OCI-M2 (cell line): ENCODE measurements around the gene HDAC4.

Source experiments
- DNase-seq: peaks from one replicate; lab custom pipeline; 2025; ENCODE audit not compliant: unreplicated experiment; lab: John Stamatoyannopoulos, UW

The HDAC4 gene

DNA sequence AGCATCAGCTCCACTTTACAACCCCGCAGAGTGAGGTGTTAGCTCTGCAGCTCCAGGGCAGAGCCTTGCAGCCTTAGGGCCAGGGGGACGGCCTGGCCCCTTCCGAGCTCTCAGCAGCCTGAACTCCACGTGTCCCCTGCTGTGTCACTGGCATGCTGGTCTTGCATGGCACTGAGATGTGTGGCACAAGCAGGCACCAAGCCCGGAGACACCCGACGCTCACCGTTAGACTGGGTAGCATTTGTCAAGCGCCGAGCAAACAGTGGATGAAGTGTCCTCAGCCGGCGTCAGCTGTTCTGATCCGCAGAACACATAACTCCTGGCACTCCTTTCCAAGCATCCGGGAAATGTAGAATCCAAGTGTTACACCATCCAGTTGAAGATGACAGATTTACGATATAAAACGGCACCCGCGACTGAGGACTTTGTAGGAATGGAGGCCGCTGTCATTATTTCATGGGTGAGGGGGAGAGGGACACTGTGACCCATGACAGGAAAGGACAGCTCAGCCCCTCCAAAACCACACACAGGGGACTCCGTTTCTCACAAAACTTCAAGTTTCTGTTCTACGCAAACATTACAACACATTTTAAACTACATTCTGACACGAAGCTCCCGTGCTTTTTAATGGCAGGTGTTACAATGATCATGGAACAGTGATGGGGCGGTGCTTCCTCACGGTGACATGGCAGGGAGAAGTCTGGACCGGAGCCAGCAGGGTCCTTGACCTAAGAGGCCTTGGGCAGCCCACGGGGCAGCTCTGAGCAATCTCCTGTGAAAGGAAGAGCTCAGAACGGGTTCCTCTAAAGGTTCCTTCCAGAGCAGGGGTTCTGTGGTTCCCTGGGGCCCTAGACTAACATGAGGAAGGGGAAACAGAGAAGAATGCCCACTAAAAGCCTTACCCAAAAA, 89.4 kb downstream of the HDAC4 start:
- no peak for DNase-seq

DNA sequence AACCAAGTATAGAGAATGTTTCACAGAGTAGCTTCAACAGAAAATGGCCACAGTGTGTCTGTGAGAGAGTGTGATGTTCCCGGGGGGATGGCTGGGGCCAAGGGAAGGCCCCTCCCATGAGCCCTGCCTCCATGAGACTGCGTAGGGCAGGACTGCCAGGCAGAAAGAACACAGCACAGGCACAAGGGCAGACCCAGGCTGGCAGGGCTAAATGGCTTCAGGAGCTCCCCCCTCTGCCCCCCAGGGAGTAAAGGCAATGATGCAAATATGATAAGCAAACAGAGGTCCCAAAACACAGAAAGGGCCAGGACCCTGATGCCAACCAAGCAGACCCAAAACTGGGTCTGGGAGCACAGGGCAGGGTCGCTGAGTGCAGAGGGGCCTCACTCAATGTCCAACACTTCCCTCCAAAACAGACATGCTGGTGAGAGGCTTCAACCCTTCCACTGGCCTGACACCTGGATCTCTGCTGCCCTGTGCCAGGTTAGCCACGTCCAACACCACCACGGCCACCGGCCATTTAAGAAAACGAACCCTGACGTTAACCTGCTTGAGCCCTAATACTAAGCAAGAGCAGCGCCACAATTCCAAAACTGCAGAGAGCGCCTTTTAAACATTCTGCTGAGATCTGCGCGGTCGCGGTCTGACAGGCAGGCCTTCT, 90.3 kb downstream of the HDAC4 start:
- no peak for DNase-seq

DNA sequence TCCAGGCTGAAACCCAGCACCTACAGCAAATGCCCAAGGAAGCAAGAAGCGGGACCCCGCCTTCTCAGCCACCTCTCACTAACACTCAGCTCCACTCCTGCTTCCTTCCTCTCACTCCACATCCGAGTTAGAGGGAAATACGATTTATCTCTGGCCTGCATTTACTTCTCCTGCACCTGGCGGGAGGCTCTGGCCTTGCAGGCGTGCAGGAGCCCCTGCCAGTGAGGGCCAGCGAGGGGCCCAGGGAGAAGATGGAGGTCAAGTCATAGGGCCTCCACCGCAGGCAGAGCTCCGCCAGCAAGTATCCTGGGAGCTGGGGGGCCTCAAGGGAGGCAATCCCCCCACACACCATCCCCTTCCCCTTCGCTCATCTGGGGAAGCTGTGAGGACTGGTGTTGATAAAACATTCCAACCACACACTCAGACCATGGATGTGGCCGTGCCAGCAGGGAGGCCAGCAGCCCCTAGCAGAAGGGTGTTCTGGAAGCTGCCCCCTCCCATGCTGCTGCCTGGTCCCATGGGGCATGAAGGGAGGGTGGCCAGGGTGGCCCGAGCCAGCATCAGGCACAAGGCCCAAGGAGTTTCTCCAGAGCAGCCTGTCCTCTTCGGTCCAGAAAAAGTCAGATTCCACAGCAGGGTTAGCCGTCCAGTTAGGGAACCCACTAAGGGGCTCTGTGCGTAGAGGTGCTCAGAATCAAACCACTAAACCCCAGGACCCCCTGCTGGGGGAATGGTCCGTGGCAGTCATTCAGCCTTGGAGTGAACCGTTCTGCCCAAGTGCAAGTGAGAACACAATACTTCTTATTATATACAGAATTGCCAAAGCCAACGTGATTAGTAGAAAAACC, 91.2 kb downstream of the HDAC4 start:
- no peak for DNase-seq

DNA sequence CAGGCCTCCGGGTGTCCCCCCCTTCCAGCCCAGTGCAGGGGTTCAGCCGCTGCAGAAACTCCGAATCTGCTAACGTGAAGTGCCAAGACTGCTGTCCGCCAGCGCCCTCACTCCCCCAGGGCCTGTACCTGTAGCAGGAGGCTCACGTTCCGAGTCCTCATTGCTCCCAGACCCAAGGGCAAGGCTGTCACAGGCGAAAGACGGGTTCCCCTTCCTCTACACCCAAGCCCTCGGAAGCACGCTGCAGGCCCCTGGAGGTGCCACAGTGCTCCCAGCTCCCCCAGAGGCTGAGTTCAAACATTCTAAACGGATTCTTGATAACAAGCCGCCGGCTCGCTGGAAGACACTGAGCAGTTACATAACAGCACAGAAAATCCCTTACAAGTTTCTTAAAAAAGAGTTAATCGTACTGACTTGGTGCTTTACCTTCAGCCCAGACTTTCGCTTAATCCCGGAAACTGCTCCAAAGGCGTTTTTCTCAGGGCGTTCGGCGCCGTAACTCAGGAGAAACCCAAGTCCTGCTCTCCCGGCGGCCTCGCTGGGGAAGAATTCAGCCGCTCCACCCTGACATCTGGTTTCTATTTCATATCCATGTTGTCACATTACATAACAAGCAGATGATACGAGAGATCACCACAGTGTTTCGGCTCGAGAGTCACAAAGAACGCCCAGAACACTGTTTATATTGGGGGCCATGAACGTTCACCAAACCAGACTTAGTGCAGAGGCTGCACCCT, 92.0 kb downstream of the HDAC4 start:
- no peak for DNase-seq

DNA sequence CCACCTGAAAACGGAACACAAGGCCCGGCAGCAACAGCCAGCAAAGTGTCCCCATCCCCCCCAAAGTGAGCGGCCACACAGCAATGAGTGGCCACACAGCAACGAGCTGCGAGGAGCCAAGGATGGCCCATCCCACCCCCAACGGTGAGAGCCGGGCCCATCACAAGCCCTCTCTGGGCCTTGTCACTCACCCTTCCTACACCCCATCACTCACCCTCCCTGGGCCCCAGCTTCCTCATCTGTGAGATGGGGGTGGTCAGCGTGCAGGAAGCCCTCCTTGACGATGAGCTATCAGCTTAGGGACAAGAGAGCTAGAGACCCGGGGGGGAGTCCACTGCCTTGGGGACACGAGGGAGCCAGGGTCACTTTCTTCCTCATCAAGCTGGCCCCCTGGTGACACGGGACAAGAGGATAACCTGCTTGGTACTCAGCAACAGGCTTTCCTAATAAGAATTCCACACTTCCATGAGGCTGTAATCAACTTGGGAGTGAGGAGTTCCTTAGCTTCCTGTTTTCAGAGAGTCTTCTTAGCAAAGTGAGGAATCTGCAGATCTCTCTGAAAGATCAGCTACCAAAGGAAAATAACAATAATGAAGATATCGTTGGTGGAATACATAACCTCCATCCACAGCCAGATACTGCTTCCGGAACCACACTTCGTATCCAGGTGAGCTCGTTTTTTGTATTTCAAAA, 92.8 kb downstream of the HDAC4 start:
- DNase-seq, result no peak

DNA sequence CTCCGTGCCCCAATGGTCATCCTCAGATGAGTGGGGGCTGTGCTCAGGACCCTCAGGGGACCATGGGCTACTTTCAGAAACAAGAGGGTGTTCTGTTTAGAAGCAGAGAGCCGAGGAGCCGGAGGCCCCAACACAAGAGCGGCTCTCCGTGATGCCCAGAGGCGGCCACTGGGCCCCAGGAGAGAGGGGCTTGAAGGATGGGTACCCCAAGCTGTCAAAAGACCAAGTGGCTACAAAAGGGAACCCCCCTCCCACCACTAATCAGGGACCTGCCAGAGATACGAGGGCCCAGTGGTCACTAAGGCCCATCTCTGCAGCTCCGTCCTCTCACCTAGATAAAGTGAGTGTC, 93.6 kb downstream of the HDAC4 start:
- DNase-seq, result no peak

DNA sequence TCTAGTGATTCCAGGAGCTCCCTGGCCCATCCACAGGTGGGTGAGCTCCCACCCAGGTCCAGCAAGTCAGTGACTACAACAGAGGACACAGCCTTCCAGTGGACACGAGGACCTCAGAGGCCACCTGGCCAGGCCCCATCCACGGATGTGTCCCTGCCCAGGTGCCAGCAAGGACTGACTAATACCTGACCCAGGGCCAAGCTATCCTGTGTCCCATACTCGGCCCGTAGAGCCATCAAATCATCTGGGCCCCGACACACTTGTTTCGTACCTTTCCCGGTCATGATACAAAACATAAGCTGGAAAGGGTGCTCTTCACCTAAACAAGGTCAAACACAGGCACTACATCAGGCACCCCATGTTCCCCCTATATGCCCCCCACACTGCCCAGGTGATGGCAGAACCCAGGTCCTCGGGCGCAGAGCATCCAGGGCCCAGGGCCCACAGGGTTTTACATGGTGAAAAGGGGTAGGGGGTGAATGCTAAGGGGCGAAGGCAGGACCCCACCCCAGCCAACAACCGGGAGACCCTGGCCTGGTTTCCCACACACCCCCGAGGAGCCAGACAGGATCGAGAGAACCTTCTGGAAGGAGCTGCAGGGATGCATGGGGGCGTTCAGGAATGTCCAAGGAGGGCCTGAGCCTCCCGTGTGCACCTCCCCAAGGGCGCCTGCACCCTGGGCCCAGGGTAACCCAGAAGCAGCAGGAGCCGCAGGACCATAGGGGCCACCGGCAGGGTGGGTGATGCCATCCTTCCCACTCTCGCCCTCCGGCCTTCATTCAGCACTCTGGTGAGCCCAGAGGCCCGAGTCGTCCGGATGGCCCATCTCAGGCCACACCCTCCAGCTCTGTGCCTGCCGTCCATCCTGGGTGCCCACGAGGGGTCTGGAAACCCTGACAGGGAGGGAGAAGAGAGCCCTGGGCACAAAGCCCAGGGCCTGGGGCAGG, 94.3 kb downstream of the HDAC4 start:
- no peak for DNase-seq

DNA sequence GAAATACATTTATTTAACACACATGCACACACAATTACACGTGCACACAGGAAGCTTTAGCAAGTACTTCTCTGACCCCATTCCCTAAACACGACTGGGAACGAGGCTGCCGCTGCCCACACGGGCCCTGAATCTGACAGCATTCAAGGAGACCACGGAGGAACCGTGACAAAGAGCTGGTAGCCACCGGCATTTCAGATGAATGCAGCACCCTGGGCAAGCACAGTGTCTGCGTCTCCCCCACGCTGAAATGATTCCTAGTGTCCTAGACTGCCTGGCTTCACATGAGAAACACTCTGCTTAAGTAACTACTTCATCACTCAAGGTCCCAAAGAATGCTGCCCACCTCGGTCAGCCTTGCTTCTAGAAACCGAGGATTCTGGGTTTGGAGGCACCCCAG, 95.0 kb downstream of the HDAC4 start:
- no peak for DNase-seq

DNA sequence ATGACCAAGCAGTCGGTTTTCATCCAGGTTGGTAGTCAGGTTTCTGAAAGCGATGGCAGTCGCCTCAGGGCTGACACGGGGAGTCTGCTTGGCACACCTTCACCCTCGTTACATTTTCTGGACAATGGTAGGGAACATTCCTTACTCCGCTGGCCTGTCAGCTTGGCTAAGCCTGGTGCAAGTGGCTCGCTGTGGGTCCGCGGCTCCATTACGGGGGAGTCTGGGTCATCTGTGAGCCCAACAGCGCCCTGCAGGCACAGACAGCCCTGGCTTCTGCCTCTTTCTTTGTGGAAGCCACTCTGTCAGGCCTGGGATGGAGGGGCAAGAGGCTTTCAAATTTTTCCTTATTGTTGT, 95.6 kb downstream of the HDAC4 start:
- DNase-seq, result no peak

DNA sequence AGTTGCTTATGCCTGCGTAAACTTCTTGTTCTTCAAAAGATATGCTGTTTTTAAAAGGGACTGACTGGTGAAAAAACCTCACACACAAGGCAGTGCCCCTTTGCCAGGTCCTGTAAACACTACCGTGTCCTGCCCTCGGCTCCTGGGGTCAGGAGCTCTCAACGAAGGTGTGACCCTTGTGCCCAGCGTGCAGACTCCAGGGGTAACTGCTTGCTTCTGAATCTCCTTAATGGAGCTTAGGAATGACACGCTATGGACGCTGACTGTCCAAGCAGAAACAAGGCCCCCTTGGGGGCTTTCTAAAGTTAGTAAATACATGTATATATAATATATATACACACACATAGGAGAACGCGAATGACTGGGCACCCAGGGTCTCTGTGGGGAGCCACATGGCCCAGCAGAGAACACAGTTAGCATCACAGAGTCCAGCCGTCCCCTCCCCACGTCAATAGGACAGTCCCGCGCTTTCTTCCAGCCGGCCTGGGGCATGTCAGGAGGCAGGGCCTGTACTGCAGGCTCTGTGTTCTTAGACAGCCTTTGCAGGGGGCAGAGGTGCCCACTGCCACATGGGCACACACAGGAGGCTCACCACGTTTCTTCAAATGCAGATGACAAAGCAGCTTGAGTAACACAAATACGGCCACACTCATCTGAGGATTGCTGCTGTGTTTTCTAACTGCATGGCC, 96.1 kb downstream of the HDAC4 start:
- DNase-seq, result no peak

DNA sequence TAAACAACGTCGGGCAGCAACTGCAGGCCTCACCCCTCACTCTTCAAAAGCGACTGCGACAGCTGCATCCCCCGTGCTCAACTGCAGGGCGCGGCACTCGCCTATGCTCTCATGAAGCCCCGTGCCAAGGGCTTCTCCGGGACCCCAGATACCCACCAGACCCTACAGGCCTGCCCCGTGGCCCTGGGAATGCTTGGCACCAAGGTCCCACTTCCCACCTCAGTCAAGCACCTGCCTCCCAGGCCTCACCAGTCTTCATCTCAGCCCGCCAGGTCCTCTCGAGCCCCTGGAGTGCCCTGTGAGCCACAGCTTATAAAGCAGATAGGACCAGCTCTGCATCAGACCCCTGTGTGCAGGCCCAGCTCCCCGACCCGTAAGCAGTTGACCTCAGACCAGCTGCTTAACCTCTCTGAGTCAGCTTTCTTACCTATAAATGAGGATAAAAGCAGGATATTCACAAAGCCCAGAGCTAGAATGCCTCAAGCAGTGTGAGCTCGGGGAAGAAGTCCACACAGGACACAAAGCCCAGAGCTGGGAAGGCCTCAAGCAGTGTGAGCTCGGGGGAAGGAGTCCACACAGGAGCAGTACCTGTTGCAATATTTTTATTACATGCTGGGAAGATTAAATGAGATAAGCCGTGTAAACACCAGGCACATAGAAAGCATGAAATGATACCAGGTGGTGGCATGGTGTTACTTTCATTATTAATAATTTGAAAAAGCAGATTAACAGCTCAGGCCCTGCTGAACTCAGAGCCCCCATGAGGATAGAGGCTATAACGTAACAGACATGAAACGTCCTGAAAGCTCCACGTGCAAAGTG, 96.9 kb downstream of the HDAC4 start:
- no peak for DNase-seq

DNA sequence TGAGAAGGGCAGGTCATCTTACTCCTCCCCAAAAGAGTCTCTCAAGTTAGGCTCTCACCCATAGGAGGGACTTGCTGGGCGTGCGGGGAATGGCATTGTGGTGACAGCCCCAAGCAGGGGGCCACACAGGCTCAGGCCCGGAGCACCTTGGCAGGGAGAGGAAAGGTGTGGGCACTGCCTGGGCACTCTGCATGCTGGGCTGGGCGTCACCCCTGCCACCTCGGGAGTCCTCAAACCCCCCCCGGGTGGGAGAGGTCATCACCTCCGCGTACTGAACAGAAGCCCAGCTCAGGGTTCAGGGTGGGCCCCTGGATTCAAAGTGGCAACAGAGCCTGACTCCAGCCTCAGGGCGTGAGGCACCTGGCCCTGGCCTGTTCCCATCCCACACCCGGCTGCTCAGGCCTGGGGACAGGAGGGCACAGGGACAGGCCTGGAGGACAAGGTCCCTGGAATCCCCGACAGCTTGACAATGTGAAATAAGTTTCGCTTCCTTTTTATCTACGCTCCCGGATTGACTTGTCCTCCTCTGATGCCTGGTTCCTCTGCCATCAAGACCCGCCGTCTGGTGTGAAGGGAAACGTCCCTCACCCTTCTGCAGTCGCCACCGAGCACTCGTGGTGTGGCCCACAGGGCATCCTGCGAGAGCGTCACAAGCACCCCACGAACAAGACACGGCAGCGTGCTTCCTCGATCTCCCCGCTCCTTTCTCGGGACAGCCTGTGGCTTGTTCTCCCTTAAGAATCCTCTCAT, 97.8 kb downstream of the HDAC4 start:
- no peak for DNase-seq

DNA sequence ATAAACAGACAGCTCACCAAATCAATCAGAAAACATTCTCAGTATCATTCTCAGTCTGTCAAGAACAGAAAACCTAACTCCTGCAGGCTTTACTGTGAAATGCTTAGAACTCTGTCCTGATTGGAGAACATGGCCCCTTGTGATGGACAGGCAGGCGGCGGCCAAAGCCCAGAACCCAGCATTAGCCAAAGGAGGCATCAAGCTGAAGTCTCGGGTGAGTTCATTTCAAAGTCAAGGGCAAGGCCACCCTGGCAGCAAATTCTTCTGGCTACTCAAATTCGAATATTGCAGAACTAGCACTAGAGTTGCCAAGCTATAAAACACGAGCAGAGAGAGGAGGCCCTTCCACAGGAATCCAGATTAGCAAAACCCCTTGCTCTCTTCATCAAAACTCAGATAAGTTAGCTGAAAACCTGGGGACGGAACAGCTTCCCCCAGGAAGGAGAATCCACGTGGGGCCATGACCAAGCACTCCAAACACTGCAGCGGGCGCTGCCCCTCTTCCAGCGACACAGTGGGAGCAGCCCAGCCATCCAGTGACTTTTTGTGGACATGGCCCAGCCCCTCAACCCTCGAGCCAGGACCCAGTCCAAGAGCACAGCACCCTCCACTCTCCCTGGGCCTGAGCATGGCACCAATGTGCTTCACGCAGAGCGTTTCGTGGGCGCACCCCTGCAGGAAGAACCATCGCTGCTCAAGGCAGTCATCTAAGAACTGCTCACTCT, 98.6 kb downstream of the HDAC4 start:
- no peak for DNase-seq

DNA sequence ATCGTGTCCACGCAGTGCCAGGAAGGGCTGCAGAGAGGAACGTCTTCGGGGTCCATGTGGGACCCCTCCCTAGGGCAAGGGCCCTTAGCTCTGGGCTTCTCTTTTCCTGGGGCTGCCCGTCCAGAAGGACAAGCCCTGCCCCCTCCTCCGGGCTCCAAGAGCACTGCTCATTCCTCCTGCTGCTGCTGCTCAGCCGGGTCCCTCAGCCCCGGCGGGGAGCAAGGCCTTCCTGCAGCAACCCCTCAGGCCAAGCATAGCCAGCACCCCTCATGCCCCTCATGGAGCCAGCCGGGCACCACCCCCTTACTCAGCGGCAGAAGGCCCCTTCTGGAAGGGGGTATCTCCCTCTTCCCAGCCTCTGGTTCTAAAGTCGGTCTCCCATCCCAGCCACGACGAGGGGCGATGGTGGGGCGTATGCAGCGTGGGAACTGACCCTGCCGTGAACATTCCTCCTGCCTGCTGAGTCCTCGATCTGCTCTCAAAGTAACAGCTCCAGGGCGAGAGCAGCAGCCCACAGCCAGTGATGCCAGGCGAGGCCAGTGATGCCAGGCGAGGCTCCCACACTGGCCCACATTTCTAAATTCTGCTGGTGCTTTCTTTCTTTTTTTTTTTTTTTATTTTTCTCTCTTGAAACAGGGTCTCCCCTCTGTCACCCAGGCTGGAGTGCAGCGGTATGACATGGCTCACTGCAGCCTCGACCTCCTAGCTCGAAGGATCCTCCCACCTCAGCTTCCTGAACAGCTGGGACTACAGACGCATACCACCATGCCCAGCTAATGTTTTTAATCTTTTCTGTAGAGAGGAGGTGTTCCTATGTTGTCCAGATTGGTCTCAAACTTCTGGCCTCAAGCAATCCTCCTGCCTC, 99.7 kb downstream of the HDAC4 start:
- no peak for DNase-seq

DNA sequence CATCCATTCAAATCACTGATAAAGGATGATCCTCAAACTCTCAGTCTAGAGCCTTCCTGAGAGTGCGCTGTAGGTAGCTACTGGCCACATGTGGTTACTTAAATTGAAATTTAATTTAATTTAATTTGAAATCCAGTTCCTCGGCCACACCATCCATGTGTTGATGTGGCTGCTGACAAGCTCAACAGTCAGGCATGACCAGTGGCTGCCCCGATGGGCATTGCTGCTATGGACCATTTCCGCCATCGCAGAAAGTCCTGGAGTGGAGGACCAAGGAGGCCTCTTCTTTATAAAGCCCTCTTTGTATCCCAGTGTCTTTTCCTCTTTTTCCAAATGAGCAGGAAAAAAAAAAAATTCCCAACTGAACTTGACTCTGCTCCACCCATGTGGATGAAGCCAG, 100.6 kb downstream of the HDAC4 start:
- DNase-seq, result no peak
